Astrocyte of the spinal cord (primary cell): ENCODE measurements around the gene TTC16.

Experiments
- DNase-seq: peaks from one replicate; pipeline ENCODE4 v3.0.0; 2011; ENCODE audit warnings: low read depth, low spot score
- H3K4me3 ChIP-seq: 2 replicates; pipeline ENCODE4 v1.5.1; 2011; ENCODE audit warnings: low read depth, mild to moderate bottlenecking, low read length, moderate library complexity
- CTCF ChIP-seq: IDR thresholded peaks from 2 replicates; pipeline ENCODE4 v1.5.1; 2012; ENCODE audit warnings: low read depth, mild to moderate bottlenecking, low read length, inconsistent platforms
- in situ Hi-C: cut with HindIII; loops from 2 replicates; pipeline ENCODE4 v1.10.0; 2017; ENCODE audit warnings: low sequenced_read_pairs

Gene TTC16

GRCh38 chr9:127769929-127770582 is 54.2 kb downstream of the TTC16 start:
- H3K4me3 ChIP-seq = no peak overlapping the region
- in situ Hi-C loops = no loop called here
- no peak for DNase-seq

GRCh38 chr9:127770583-127770904 is 54.7 kb downstream of the TTC16 start:
- in situ Hi-C loops = no loop called here
- TF ChIP-seq CTCF = no peak
- no peak for DNase-seq
- no peak overlapping the region for H3K4me3 ChIP-seq

More at GRCh38 chr9:127769929-127770582, 54.2 kb downstream of the TTC16 start:
- TF ChIP-seq CTCF = no peak

- in situ Hi-C loops = no loop called here
- no peak for TF ChIP-seq CTCF
- peak overlapping the region; percentile 41 for H3K4me3 ChIP-seq
- peak; percentile 97 for DNase-seq
Measured at GRCh38 chr9:127770905-127771569, 55.2 kb downstream of the TTC16 start.

GRCh38 chr9:127771570-127772189 is 55.8 kb downstream of the TTC16 start:
- in situ Hi-C loops = no loop called here
- no peak for TF ChIP-seq CTCF
- DNase-seq = no peak
- peak overlapping the region; percentile 10 for H3K4me3 ChIP-seq

GRCh38 chr9:127772603-127773002 is 56.7 kb downstream of the TTC16 start:
- DNase-seq = no peak

GRCh38 chr9:127773272-127773671 is 57.4 kb downstream of the TTC16 start:
- DNase-seq = no peak
- in situ Hi-C loops = no loop called here

More at GRCh38 chr9:127772603-127773002, 56.7 kb downstream of the TTC16 start:
- H3K4me3 ChIP-seq = no peak overlapping the region
- no peak for TF ChIP-seq CTCF
- in situ Hi-C loops = no loop called here

More at GRCh38 chr9:127773272-127773671, 57.4 kb downstream of the TTC16 start:
- TF ChIP-seq CTCF = no peak
- H3K4me3 ChIP-seq = no peak overlapping the region
